HG02798 (cell line): ENCODE data around the gene PDCD1.

Experiments used
- ATAC-seq: cut with Tn5 transposase; IDR thresholded peaks from one replicate; pipeline ENCODE4 v1.9.1; 2021; ENCODE audit warnings: mild to moderate bottlenecking; ENCODE audit not compliant: unreplicated experiment, poor library complexity

Gene PDCD1

GRCh38 chr2:241895712-241896641 is 37.3 kb upstream of the PDCD1 start:
- no peak for ATAC-seq

GRCh38 chr2:241895427-241895711 is 36.7 kb upstream of the PDCD1 start:
- no peak for ATAC-seq

- ATAC-seq = no peak
Observed at GRCh38 chr2:241894681-241895426, 36.2 kb upstream of the PDCD1 start.

GRCh38 chr2:241894056-241894641 is 35.5 kb upstream of the PDCD1 start:
- no peak for ATAC-seq

- ATAC-seq = no peak
Observed at GRCh38 chr2:241893265-241893664, 34.6 kb upstream of the PDCD1 start.

GRCh38 chr2:241892299-241893137 is 33.8 kb upstream of the PDCD1 start:
- ATAC-seq = no peak

GRCh38 chr2:241891988-241892298 is 33.2 kb upstream of the PDCD1 start:
- no peak for ATAC-seq

- ATAC-seq = no peak
Observed at GRCh38 chr2:241891315-241891987, 32.8 kb upstream of the PDCD1 start.

- no peak for ATAC-seq
Observed at GRCh38 chr2:241890524-241891235, 32.0 kb upstream of the PDCD1 start.

GRCh38 chr2:241888641-241889040 is 29.9 kb upstream of the PDCD1 start:
- no peak for ATAC-seq

GRCh38 chr2:241887806-241888522 is 29.3 kb upstream of the PDCD1 start:
- ATAC-seq = no peak

- no peak for ATAC-seq
Observed at GRCh38 chr2:241886840-241887447, 28.2 kb upstream of the PDCD1 start.

GRCh38 chr2:241885946-241886643 is 27.4 kb upstream of the PDCD1 start:
- ATAC-seq = no peak

- ATAC-seq = no peak
Observed at GRCh38 chr2:241885291-241885945, 26.7 kb upstream of the PDCD1 start.

- ATAC-seq = no peak
Observed at GRCh38 chr2:241884951-241885290, 26.2 kb upstream of the PDCD1 start.

- peak; percentile 67 for ATAC-seq
Observed at GRCh38 chr2:241882091-241882625, 23.5 kb upstream of the PDCD1 start.
